RKO (cell line): Measurements from ENCODE around the gene STIM1.
"Not testable (repeated sequence)": the region's sequence is repeated elsewhere in the genome, so short reads cannot be mapped to it uniquely, and the experiment has no call there.

Experiments
- DNase-seq: peaks from one replicate; pipeline ENCODE4 v3.0.0-alpha.2; 2016; ENCODE audit warnings: low spot score

The STIM1 gene

GRCh38 chr11:4027746-4028145 lies 172.3 kb downstream of the STIM1 start:
- no peak for DNase-seq

GRCh38 chr11:4030197-4030596 lies 174.7 kb downstream of the STIM1 start:
- DNase-seq = no peak

- no peak for DNase-seq
Measured at GRCh38 chr11:4032097-4032496, 176.6 kb downstream of the STIM1 start.

GRCh38 chr11:4035985-4036384 lies 180.5 kb downstream of the STIM1 start:
- DNase-seq = no peak

- DNase-seq = peak; percentile 3
Measured at GRCh38 chr11:4039011-4039410, 183.5 kb downstream of the STIM1 start.

- no peak for DNase-seq
Measured at GRCh38 chr11:4040461-4040860, 185.0 kb downstream of the STIM1 start.

GRCh38 chr11:4041731-4042391 lies 186.4 kb downstream of the STIM1 start:
- no peak for DNase-seq

GRCh38 chr11:4044976-4045646 lies 189.6 kb downstream of the STIM1 start:
- DNase-seq = no peak

GRCh38 chr11:4048340-4048739 lies 192.9 kb downstream of the STIM1 start:
- no peak for DNase-seq

- no peak for DNase-seq
Measured at GRCh38 chr11:4049006-4049405, 193.5 kb downstream of the STIM1 start.

GRCh38 chr11:4050138-4050537 lies 194.7 kb downstream of the STIM1 start:
- no peak for DNase-seq

- DNase-seq = not testable (repeated sequence)
Measured at GRCh38 chr11:4053200-4053599, 197.7 kb downstream of the STIM1 start.

- DNase-seq = no peak
Measured at GRCh38 chr11:4054643-4055042, 199.2 kb downstream of the STIM1 start.

GRCh38 chr11:4059424-4059823 lies 204.0 kb downstream of the STIM1 start:
- DNase-seq = no peak

- no peak for DNase-seq
Measured at GRCh38 chr11:4060182-4060923, 204.9 kb downstream of the STIM1 start.

GRCh38 chr11:4061700-4062099 lies 206.2 kb downstream of the STIM1 start:
- DNase-seq = no peak

GRCh38 chr11:4063348-4063747 lies 207.9 kb downstream of the STIM1 start:
- DNase-seq = no peak

GRCh38 chr11:4064278-4064955 lies 209.0 kb downstream of the STIM1 start:
- DNase-seq = no peak

GRCh38 chr11:4065086-4065485 lies 209.6 kb downstream of the STIM1 start:
- DNase-seq = no peak

- no peak for DNase-seq
Measured at GRCh38 chr11:4065601-4066377, 210.3 kb downstream of the STIM1 start.

GRCh38 chr11:4066910-4067309 lies 211.4 kb downstream of the STIM1 start:
- no peak for DNase-seq

- DNase-seq = no peak
Measured at GRCh38 chr11:4068962-4069361, 213.5 kb downstream of the STIM1 start.
